Measurements from ENCODE around the gene EFNA4.
A peak's percentile ranks its signal among the peaks of the same experiment; 100 is the strongest.

Gene EFNA4

GRCh38 chr1:155084722-155085503 lies 21.4 kb downstream of the EFNA4 start:
- H3K27me3 ChIP-seq: peaks cover 47% of the 10 kb centered on the region
- H3K27ac ChIP-seq: peak overlapping the region; percentile 85
- H3K4me1 ChIP-seq (ENCODE audit: control insufficient read depth in 1 of 2, insufficient read depth in 1 of 2, low read depth in 1 of 2, low read length in 1 of 2): peaks cover 48 to 57% of the 10 kb centered on the region in 2 experiments
- peak; percentile 96 for TF ChIP-seq CTCF (IDR thresholded peaks at IDR 0.05)
- H3K4me3 ChIP-seq (ENCODE audit: low read depth in 1 of 2, low read length in 1 of 2): peak overlapping the region; percentile 75 to 90
- H3K36me3 ChIP-seq: no peaks in the 10 kb centered on the region
- H3K9me3 ChIP-seq: no peaks in the 10 kb centered on the region

- Histone ChIP-seq H3K36me3 (no peaks in the 10 kb centered on the region), H3K27ac (peak overlapping the region; percentile 85), H3K27me3 (peaks cover 40% of the 10 kb centered on the region), H3K4me1 (ENCODE audit: control insufficient read depth in 1 of 2, insufficient read depth in 1 of 2, low read depth in 1 of 2, low read length in 1 of 2) (peaks cover 46 to 50% of the 10 kb centered on the region in 2 experiments), H3K4me3 (ENCODE audit: low read depth in 1 of 2, low read length in 1 of 2) (peak overlapping the region; percentile 75 to 90), H3K9me3 (no peaks in the 10 kb centered on the region)
- no peak for TF ChIP-seq CTCF (IDR thresholded peaks at IDR 0.05)
Measured at GRCh38 chr1:155085504-155086127, 22.1 kb downstream of the EFNA4 start.

- Histone ChIP-seq H3K27ac (no peak overlapping the region), H3K27me3 (peaks cover 33% of the 10 kb centered on the region), H3K4me3 (ENCODE audit: low read depth in 1 of 2, low read length in 1 of 2) (peak overlapping the region; percentile 75 to 90), H3K36me3 (no peaks in the 10 kb centered on the region), H3K4me1 (ENCODE audit: control insufficient read depth in 1 of 2, insufficient read depth in 1 of 2, low read depth in 1 of 2, low read length in 1 of 2) (peaks cover 40 to 44% of the 10 kb centered on the region in 2 experiments), H3K9me3 (no peaks in the 10 kb centered on the region)
- peak; percentile 96 for TF ChIP-seq CTCF (IDR thresholded peaks at IDR 0.05)
Measured at GRCh38 chr1:155086128-155086741, 22.7 kb downstream of the EFNA4 start.

GRCh38 chr1:155086856-155087535 lies 23.5 kb downstream of the EFNA4 start:
- Histone ChIP-seq H3K4me1 (ENCODE audit: control insufficient read depth in 1 of 2, insufficient read depth in 1 of 2, low read depth in 1 of 2, low read length in 1 of 2) (peaks cover 32 to 41% of the 10 kb centered on the region in 2 experiments), H3K4me3 (ENCODE audit: low read depth in 1 of 2, low read length in 1 of 2) (no peak overlapping the region)
- no peak for TF ChIP-seq CTCF (IDR thresholded peaks at IDR 0.05)

More at GRCh38 chr1:155086856-155087535, 23.5 kb downstream of the EFNA4 start:
- Histone ChIP-seq H3K36me3 (no peaks in the 10 kb centered on the region), H3K27ac (no peak overlapping the region), H3K27me3 (peaks cover 26% of the 10 kb centered on the region), H3K9me3 (no peaks in the 10 kb centered on the region)
